Measurements from ENCODE around the gene PRDX1. TPM values are rescaled to one million over a fixed set of nuclear protein-coding genes. Genes with fewer than 3 reads are reported as not detected.
A peak's percentile ranks its signal among the peaks of the same experiment; 100 is the strongest.
"Not testable (repeated sequence)": the region's sequence is repeated elsewhere in the genome, so short reads cannot be mapped to it uniquely, and the experiment has no call there.

The PRDX1 gene
- total RNA-seq, 1 donor, result 249 TPM

- peak overlapping the region; percentile 66 for H3K4me2 ChIP-seq (ENCODE audit: insufficient read depth, low read length)
- H3K4me3 ChIP-seq (ENCODE audit: insufficient read depth, low read length), result peak overlapping the region; percentile 2
- no peak overlapping the region for H2AFZ ChIP-seq (ENCODE audit: low read length)
- DNase-seq (ENCODE audit: insufficient read length, low spot score, missing footprints), result no peak
- peaks cover 59% of the 10 kb centered on the region for H3K79me2 ChIP-seq (ENCODE audit: insufficient read depth, low read length)
- peaks cover 10% of the 10 kb centered on the region for H3K4me1 ChIP-seq (ENCODE audit: insufficient read depth, low read length)
- H4K20me1 ChIP-seq (ENCODE audit: insufficient read depth, low read length), result peaks cover 33% of the 10 kb centered on the region
- H3K27me3 ChIP-seq (ENCODE audit: insufficient read depth, low read length), result no peaks in the 10 kb centered on the region
- peaks cover 38% of the 10 kb centered on the region for H3K36me3 ChIP-seq (ENCODE audit: insufficient read depth, low read length)
- H3K9me3 ChIP-seq (ENCODE audit: low read depth, low read length), result no peaks in the 10 kb centered on the region
- no peak for TF ChIP-seq CTCF (IDR thresholded peaks at IDR 0.05; ENCODE audit: extremely low read depth, low read depth, low read length)
- H3K27ac ChIP-seq (ENCODE audit: low read depth, low read length), result no peak overlapping the region
Observed at GRCh38 chr1:45518910-45519309, 2.8 kb downstream of the PRDX1 start.

GRCh38 chr1:45518366-45518765 lies 3.3 kb downstream of the PRDX1 start:
- Histone ChIP-seq H3K36me3 (ENCODE audit: insufficient read depth, low read length) (peaks cover 43% of the 10 kb centered on the region), H4K20me1 (ENCODE audit: insufficient read depth, low read length) (peaks cover 33% of the 10 kb centered on the region)

GRCh38 chr1:45516465-45516864 lies 5.2 kb downstream of the PRDX1 start:
- TF ChIP-seq CTCF (IDR thresholded peaks at IDR 0.05; ENCODE audit: extremely low read depth, low read depth, low read length), result no peak
- peaks cover 36% of the 10 kb centered on the region for H4K20me1 ChIP-seq (ENCODE audit: insufficient read depth, low read length)
- H3K79me2 ChIP-seq (ENCODE audit: insufficient read depth, low read length), result peaks cover 56% of the 10 kb centered on the region

More at GRCh38 chr1:45518366-45518765, 3.3 kb downstream of the PRDX1 start:
- not testable (repeated sequence) for H2AFZ ChIP-seq (ENCODE audit: low read length); H3K27ac ChIP-seq (ENCODE audit: low read depth, low read length); DNase-seq (ENCODE audit: insufficient read length, low spot score, missing footprints); H3K9me3 ChIP-seq (ENCODE audit: low read depth, low read length); H3K4me3 ChIP-seq (ENCODE audit: insufficient read depth, low read length); H3K27me3 ChIP-seq (ENCODE audit: insufficient read depth, low read length)
- peaks cover 59% of the 10 kb centered on the region for H3K79me2 ChIP-seq (ENCODE audit: insufficient read depth, low read length)
- H3K4me2 ChIP-seq (ENCODE audit: insufficient read depth, low read length), result peak overlapping the region; percentile 66
- H3K4me1 ChIP-seq (ENCODE audit: insufficient read depth, low read length), result peaks cover 10% of the 10 kb centered on the region

DNA sequence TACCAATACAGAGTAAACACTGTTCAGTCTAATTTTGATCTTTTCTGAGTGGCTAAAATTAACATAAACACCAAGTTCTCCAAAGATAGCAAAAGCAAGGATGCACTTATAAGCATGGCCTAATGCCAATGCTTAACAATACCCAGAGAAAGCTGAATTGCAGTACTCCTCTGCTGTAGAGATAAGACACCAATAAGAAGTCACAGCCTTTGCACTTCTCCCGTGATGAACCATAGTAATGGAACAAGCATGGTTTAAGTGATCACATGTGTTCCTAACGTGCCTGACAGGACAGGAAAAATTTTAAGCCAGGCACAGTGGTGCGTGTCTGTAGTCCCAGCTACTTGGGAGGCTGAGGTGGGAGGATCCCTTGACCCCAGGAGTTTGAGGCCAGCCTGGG lies 5.6 kb downstream of the PRDX1 start:
- Histone ChIP-seq H3K36me3 (ENCODE audit: insufficient read depth, low read length) (peaks cover 63% of the 10 kb centered on the region), H3K4me3 (ENCODE audit: insufficient read depth, low read length) (no peak overlapping the region)

More at GRCh38 chr1:45516465-45516864, 5.2 kb downstream of the PRDX1 start:
- Histone ChIP-seq H3K9me3 (ENCODE audit: low read depth, low read length) (no peaks in the 10 kb centered on the region), H2AFZ (ENCODE audit: low read length) (no peak overlapping the region), H3K27ac (ENCODE audit: low read depth, low read length) (no peak overlapping the region), H3K4me3 (ENCODE audit: insufficient read depth, low read length) (no peak overlapping the region), H3K4me2 (ENCODE audit: insufficient read depth, low read length) (no peak overlapping the region), H3K4me1 (ENCODE audit: insufficient read depth, low read length) (peaks cover 4% of the 10 kb centered on the region), H3K36me3 (ENCODE audit: insufficient read depth, low read length) (peaks cover 59% of the 10 kb centered on the region), H3K27me3 (ENCODE audit: insufficient read depth, low read length) (no peaks in the 10 kb centered on the region)
- no peak for DNase-seq (ENCODE audit: insufficient read length, low spot score, missing footprints)

DNA sequence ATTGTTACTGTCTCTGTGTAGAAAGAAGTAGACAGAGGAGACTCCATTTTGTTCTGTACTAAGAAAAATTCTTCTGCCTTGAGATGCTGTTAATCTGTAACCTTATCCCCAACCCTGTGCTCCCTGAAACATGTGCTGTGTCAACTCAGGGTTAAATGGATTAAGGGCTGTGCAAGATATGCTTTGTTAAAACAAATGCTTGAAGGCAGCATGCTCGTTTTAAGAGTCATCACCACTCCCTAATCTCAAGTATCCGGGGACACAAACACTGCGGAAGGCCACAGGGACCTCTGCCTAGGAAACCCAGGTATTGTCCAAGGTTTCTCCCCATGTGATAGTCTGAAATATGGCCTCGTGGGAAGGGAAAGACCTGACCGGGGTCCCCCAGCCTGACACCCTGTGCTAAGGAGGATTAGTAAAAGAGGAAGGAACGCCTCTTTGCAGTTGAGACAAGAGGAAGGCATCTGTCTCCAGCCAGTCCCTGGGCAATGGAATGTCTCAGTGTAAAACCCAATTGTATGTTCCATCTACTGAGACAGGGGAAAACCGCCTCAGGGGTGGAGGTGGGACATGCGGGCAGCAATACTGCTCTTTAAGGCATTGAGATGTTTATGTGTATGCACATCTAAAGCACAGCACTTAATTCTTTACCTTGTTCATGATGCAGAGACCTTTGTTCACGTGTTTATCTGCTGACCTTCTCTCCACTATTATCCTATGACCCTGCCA lies 8.0 kb downstream of the PRDX1 start:
- peaks cover 17% of the 10 kb centered on the region for H4K20me1 ChIP-seq (ENCODE audit: insufficient read depth, low read length)
- H2AFZ ChIP-seq (ENCODE audit: low read length); H3K9me3 ChIP-seq (ENCODE audit: low read depth, low read length); H3K4me2 ChIP-seq (ENCODE audit: insufficient read depth, low read length); H3K27me3 ChIP-seq (ENCODE audit: insufficient read depth, low read length); H3K4me1 ChIP-seq (ENCODE audit: insufficient read depth, low read length); H3K4me3 ChIP-seq (ENCODE audit: insufficient read depth, low read length); DNase-seq (ENCODE audit: insufficient read length, low spot score, missing footprints); H3K27ac ChIP-seq (ENCODE audit: low read depth, low read length): not testable (repeated sequence)
- peaks cover 30% of the 10 kb centered on the region for H3K79me2 ChIP-seq (ENCODE audit: insufficient read depth, low read length)
- peaks cover 84% of the 10 kb centered on the region for H3K36me3 ChIP-seq (ENCODE audit: insufficient read depth, low read length)

More for the DNA sequence above, 5.6 kb downstream of the PRDX1 start:
- H2AFZ ChIP-seq (ENCODE audit: low read length), result no peak overlapping the region
- no peaks in the 10 kb centered on the region for H3K27me3 ChIP-seq (ENCODE audit: insufficient read depth, low read length)
- peaks cover 33% of the 10 kb centered on the region for H4K20me1 ChIP-seq (ENCODE audit: insufficient read depth, low read length)
- H3K4me1 ChIP-seq (ENCODE audit: insufficient read depth, low read length), result peaks cover 4% of the 10 kb centered on the region
- no peak for TF ChIP-seq CTCF (IDR thresholded peaks at IDR 0.05; ENCODE audit: extremely low read depth, low read depth, low read length)
- no peak overlapping the region for H3K27ac ChIP-seq (ENCODE audit: low read depth, low read length)
- no peaks in the 10 kb centered on the region for H3K9me3 ChIP-seq (ENCODE audit: low read depth, low read length)
- H3K4me2 ChIP-seq (ENCODE audit: insufficient read depth, low read length), result no peak overlapping the region
- DNase-seq (ENCODE audit: insufficient read length, low spot score, missing footprints), result no peak
- peaks cover 52% of the 10 kb centered on the region for H3K79me2 ChIP-seq (ENCODE audit: insufficient read depth, low read length)
